Brain microvascular endothelial cell (primary cell): ENCODE measurements around the gene MRPS16.
A peak's percentile ranks its signal among the peaks of the same experiment; 100 is the strongest.

Experiments used
- DNase-seq: peaks from one replicate; pipeline ENCODE4 v3.0.0-alpha.2; 2020
- H3K27ac ChIP-seq: fragments of 250-450 bp; sonication (Bioruptor Pico); 2 replicates; pipeline ENCODE4 v1.5.1; 2020; ENCODE audit warnings: mild to moderate bottlenecking, moderate library complexity
- H3K27me3 ChIP-seq: fragments of 250-450 bp; sonication (Bioruptor Pico); replicated peaks from 2 replicates; pipeline ENCODE4 v1.5.1; 2020; ENCODE audit warnings: mild to moderate bottlenecking
- H3K36me3 ChIP-seq: fragments of 250-450 bp; sonication (Bioruptor Pico); replicated peaks from 2 replicates; pipeline ENCODE4 v1.5.1; 2020; ENCODE audit warnings: mild to moderate bottlenecking
- H3K4me3 ChIP-seq: 2 replicates; pipeline ENCODE4 v1.5.1; 2011; ENCODE audit warnings: low read depth, mild to moderate bottlenecking, control low read depth, low read length, moderate library complexity
- CTCF ChIP-seq: IDR thresholded peaks from 2 replicates; pipeline ENCODE4 v1.5.1; 2011; ENCODE audit warnings: low read depth, mild to moderate bottlenecking, moderate library complexity, low read length, control low read depth, inconsistent platforms; ENCODE audit errors: missing control alignments
- in situ Hi-C: cut with HindIII; loops from 2 replicates; pipeline ENCODE4 v1.10.0; 2017; ENCODE audit warnings: low sequenced_read_pairs, low pct_ligation_motif_present

The MRPS16 gene

GRCh38 chr10:73219384-73219783 lies 33.1 kb downstream of the MRPS16 start:
- DNase-seq, result no peak
- no peaks in the 10 kb centered on the region for H3K27me3 ChIP-seq
- in situ Hi-C loops, result no loop called here
- H3K27ac ChIP-seq, result no peak overlapping the region
- H3K4me3 ChIP-seq, result no peak overlapping the region
- TF ChIP-seq CTCF, result no peak
- H3K36me3 ChIP-seq, result peaks cover 3% of the 10 kb centered on the region

GRCh38 chr10:73218431-73219191 lies 33.8 kb downstream of the MRPS16 start:
- peak; percentile 62 for TF ChIP-seq CTCF
- Histone ChIP-seq H3K4me3 (no peak overlapping the region), H3K36me3 (peaks cover 3% of the 10 kb centered on the region), H3K27me3 (no peaks in the 10 kb centered on the region), H3K27ac (no peak overlapping the region)
- DNase-seq, result peak; percentile 16
- in situ Hi-C loops, result no loop called here

- Histone ChIP-seq H3K36me3 (peaks cover 3% of the 10 kb centered on the region), H3K27ac (no peak overlapping the region), H3K27me3 (no peaks in the 10 kb centered on the region), H3K4me3 (no peak overlapping the region)
- in situ Hi-C loops, result no loop called here
- no peak for DNase-seq
- TF ChIP-seq CTCF, result no peak
Observed at GRCh38 chr10:73217628-73218027, 34.8 kb downstream of the MRPS16 start.

- Histone ChIP-seq H3K36me3 (peaks cover 3% of the 10 kb centered on the region), H3K27me3 (no peaks in the 10 kb centered on the region), H3K27ac (no peak overlapping the region), H3K4me3 (no peak overlapping the region)
- no peak for TF ChIP-seq CTCF
- in situ Hi-C loops, result no loop called here
- no peak for DNase-seq
Observed at GRCh38 chr10:73215749-73216148, 36.7 kb downstream of the MRPS16 start.

GRCh38 chr10:73211106-73211811 lies 41.2 kb downstream of the MRPS16 start:
- no peak for DNase-seq
- H3K27me3 ChIP-seq, result no peaks in the 10 kb centered on the region

More at GRCh38 chr10:73211106-73211811, 41.2 kb downstream of the MRPS16 start:
- in situ Hi-C loops, result no loop called here
- Histone ChIP-seq H3K36me3 (peaks cover 3% of the 10 kb centered on the region), H3K27ac (no peak overlapping the region), H3K4me3 (no peak overlapping the region)
- TF ChIP-seq CTCF, result no peak
